GM23338 (cell line): ENCODE results near the gene RIPK4. TPM values are rescaled to one million over a fixed set of nuclear protein-coding genes. Genes with fewer than 3 reads are reported as not detected.

Source experiments
- ATAC-seq: fragments of 200-7000 bp; cut with Tn5 transposase; 3 replicates; pipeline ENCODE4 v1.9.1; 2020
- DNase-seq: peaks from one replicate; pipeline ENCODE4 v3.0.0-alpha.2; 2015; ENCODE audit warnings: low spot score
- H2AFZ ChIP-seq: fragments of 200-600 bp; sonication (generic); 2 replicates; pipeline ENCODE4 v1.8.0; 2016; ENCODE audit warnings: antibody characterized with exemption, mild to moderate bottlenecking, moderate library complexity
- H3F3A ChIP-seq: fragments of 200-600 bp; sonication (generic); replicated peaks from 2 replicates; pipeline ENCODE4 v1.8.0; 2017; ENCODE audit warnings: antibody characterized with exemption, mixed run types, low read depth
- H3K27ac ChIP-seq: fragments of 200-600 bp; sonication (generic); 2 replicates; pipeline ENCODE4 v1.6.1; 2016; ENCODE audit warnings: low read depth
- H3K27me3 ChIP-seq: fragments of 200-600 bp; sonication (generic); 2 replicates; pipeline ENCODE4 v1.8.0; 2016; ENCODE audit warnings: mild to moderate bottlenecking, mixed run types, moderate library complexity; ENCODE audit not compliant: insufficient read depth
- H3K36me3 ChIP-seq: fragments of 200-600 bp; sonication (generic); 2 replicates; pipeline ENCODE4 v1.8.0; 2016; ENCODE audit warnings: mild to moderate bottlenecking; ENCODE audit not compliant: insufficient read depth
- H3K4me1 ChIP-seq: fragments of 200-600 bp; sonication (generic); 2 replicates; pipeline ENCODE4 v1.8.0; 2016; ENCODE audit warnings: mild to moderate bottlenecking, moderate library complexity; ENCODE audit not compliant: insufficient read depth
- H3K4me2 ChIP-seq: fragments of 200-600 bp; sonication (generic); 2 replicates; pipeline ENCODE4 v1.7.1; 2017; ENCODE audit warnings: mixed run types
- H3K4me3 ChIP-seq: fragments of 200-600 bp; sonication (generic); 2 replicates; pipeline ENCODE4 v1.6.1; 2016; ENCODE audit warnings: mixed run types
- H3K79me2 ChIP-seq: fragments of 200-600 bp; sonication (generic); replicated peaks from 2 replicates; pipeline ENCODE4 v1.8.0; 2017; ENCODE audit warnings: mild to moderate bottlenecking; ENCODE audit not compliant: insufficient read depth
- H3K9me2 ChIP-seq: fragments of 200-600 bp; sonication (generic); 2 replicates; pipeline ENCODE4 v1.8.0; 2017; ENCODE audit not compliant: insufficient read depth
- H4K20me1 ChIP-seq: fragments of 200-600 bp; sonication (generic); replicated peaks from 2 replicates; pipeline ENCODE4 v1.8.0; 2017; ENCODE audit warnings: mild to moderate bottlenecking; ENCODE audit not compliant: insufficient read depth
- H3K27ac Mint-ChIP-seq: 2 replicates; pipeline ENCODE4 v1.8.0; 2020; ENCODE audit warnings: inconsistent platforms, mild to moderate bottlenecking, moderate library complexity, mixed read lengths
- H3K27me3 Mint-ChIP-seq: 3 replicates; pipeline ENCODE4 v1.8.0; 2022; ENCODE audit warnings: low read depth, mild to moderate bottlenecking, moderate library complexity, mixed read lengths, inconsistent platforms; ENCODE audit not compliant: insufficient read depth, poor library complexity
- H3K36me3 Mint-ChIP-seq: 3 replicates; pipeline ENCODE4 v1.8.0; 2021; ENCODE audit warnings: low read depth, mild to moderate bottlenecking, inconsistent platforms, moderate library complexity, mixed read lengths
- H3K4me1 Mint-ChIP-seq: 3 replicates; pipeline ENCODE4 v1.8.0; 2020; ENCODE audit warnings: mild to moderate bottlenecking, inconsistent platforms, mixed read lengths
- H3K4me3 Mint-ChIP-seq: 3 replicates; pipeline ENCODE4 v1.8.0; 2021; ENCODE audit warnings: moderate library complexity, mild to moderate bottlenecking, inconsistent platforms, mixed read lengths
- H3K9me3 Mint-ChIP-seq: 3 replicates; pipeline ENCODE4 v1.8.0; 2020; ENCODE audit warnings: moderate library complexity, mild to moderate bottlenecking, inconsistent platforms, mixed read lengths
- CREB1 ChIP-seq: fragments of 250-450 bp; sonication (Bioruptor Pico); IDR thresholded peaks from 2 replicates; pipeline ENCODE4 v1.5.0; 2020; ENCODE audit warnings: low read depth, mild to moderate bottlenecking, moderate library complexity
- EZH2 ChIP-seq: fragments of 200-600 bp; sonication (generic); IDR thresholded peaks from one replicate; pipeline ENCODE4 v1.8.0; 2017; ENCODE audit warnings: antibody characterized with exemption, mild to moderate bottlenecking, low read depth; ENCODE audit not compliant: unreplicated experiment
- EZH2phosphoT487 ChIP-seq: fragments of 200-600 bp; sonication (generic); IDR thresholded peaks from one replicate; pipeline ENCODE4 v1.8.1; 2018; ENCODE audit warnings: antibody characterized with exemption; ENCODE audit not compliant: unreplicated experiment
- JUNB ChIP-seq: IDR thresholded peaks from one replicate; pipeline ENCODE4 v1.6.1; 2016; ENCODE audit warnings: antibody characterized with exemption; ENCODE audit not compliant: unreplicated experiment
- NANOG ChIP-seq: IDR thresholded peaks from 2 replicates; pipeline ENCODE4 v1.6.1; 2016; ENCODE audit warnings: antibody characterized with exemption, borderline replicate concordance
- POLR2AphosphoS5 ChIP-seq: IDR thresholded peaks from 2 replicates; pipeline ENCODE4 v1.6.1; 2016; ENCODE audit warnings: antibody characterized with exemption, low read depth
- STAT1 ChIP-seq: IDR thresholded peaks from one replicate; pipeline ENCODE4 v1.6.1; 2016; ENCODE audit warnings: antibody characterized with exemption; ENCODE audit not compliant: unreplicated experiment
- ZNF114 ChIP-seq: fragments of 250-450 bp; sonication (Bioruptor Pico); IDR thresholded peaks from 2 replicates; pipeline ENCODE4 v1.5.0; 2020; ENCODE audit warnings: mild to moderate bottlenecking, moderate library complexity
- ZNF331 ChIP-seq: fragments of 250-450 bp; sonication (Bioruptor Pico); IDR thresholded peaks from 2 replicates; pipeline ENCODE4 v1.5.0; 2020; ENCODE audit warnings: low read depth, mild to moderate bottlenecking, moderate library complexity
- polyA plus RNA-seq: library from polyadenylated mRNA; unstranded; fragments of >200 nt; fragmentation: Nextera tagmentation; extraction: Ambion mirVana; gene quantifications from 2 replicates; pipeline ENCODE4 v1.2.1, GENCODE V29; 2016
- total RNA-seq: library from RNA; depleted of rRNA; stranded (reverse); fragments of >200 nt; shearing (Covaris generic); gene quantifications from 2 replicates; pipeline ENCODE4 v1.2.3, GENCODE V29; 2014
- TF ChIP-seq, protein P1 (sequence below): IDR thresholded peaks from 2 replicates; pipeline ENCODE4 v1.6.1; 2016; ENCODE audit warnings: antibody characterized with exemption
- TF ChIP-seq, protein P2 (sequence below): IDR thresholded peaks from one replicate; pipeline ENCODE4 v1.6.1; 2018; ENCODE audit warnings: antibody characterized with exemption; ENCODE audit not compliant: unreplicated experiment
- TF ChIP-seq, protein P3 (sequence below), 2 experiments: fragments of 200-600 bp in 1 of 2; sonication (generic) in 1 of 2; conservative IDR thresholded peaks; 2 replicates each; pipeline versions ENCODE4 v1.5.1 to v1.6.1; 2016 to 2017; ENCODE audit warnings: antibody characterized with exemption in 2 of 2, low read depth in 2 of 2, mild to moderate bottlenecking in 2 of 2, moderate library complexity in 1 of 2
- TF ChIP-seq, protein P4 (sequence below): fragments of 250-450 bp; sonication (Bioruptor Pico); IDR thresholded peaks from 2 replicates; pipeline ENCODE4 v1.5.0; 2020; ENCODE audit warnings: mild to moderate bottlenecking, moderate library complexity

Gene RIPK4
- total and polyA plus RNA-seq, 2 experiments from 2014 or later, result 2.5 to 9.9 TPM

- DNase-seq (no peak), ATAC-seq (no peak)
- Histone ChIP-seq H3K27ac (no peak overlapping the region), H3K4me2 (peak overlapping the region; percentile 93), H4K20me1 (peaks cover 19% of the 10 kb centered on the region), H3K36me3 (no peaks in the 10 kb centered on the region; the same call in 1 of the 2 replicates), H3K4me3 (peak overlapping the region; percentile 77), H2AFZ (no peak overlapping the region), H3F3A (peaks cover 3% of the 10 kb centered on the region; the same call in 1 of the 2 replicates), H3K4me1 (peaks cover 65% of the 10 kb centered on the region), H3K79me2 (peaks cover 27% of the 10 kb centered on the region), H3K9me2 (no peaks in the 10 kb centered on the region), H3K27me3 (peaks cover 96% of the 10 kb centered on the region)
- no peaks in the 10 kb centered on the region; the same call in 2 of the 3 replicates for H3K36me3 Mint-ChIP-seq
- peaks cover 75% of the 10 kb centered on the region for H3K4me1 Mint-ChIP-seq
- no peak overlapping the region for H3K27ac Mint-ChIP-seq
- no peak for TF ChIP-seq ZNF331 (CRISPR knock-in tag)
- TF ChIP-seq, protein P1, sequence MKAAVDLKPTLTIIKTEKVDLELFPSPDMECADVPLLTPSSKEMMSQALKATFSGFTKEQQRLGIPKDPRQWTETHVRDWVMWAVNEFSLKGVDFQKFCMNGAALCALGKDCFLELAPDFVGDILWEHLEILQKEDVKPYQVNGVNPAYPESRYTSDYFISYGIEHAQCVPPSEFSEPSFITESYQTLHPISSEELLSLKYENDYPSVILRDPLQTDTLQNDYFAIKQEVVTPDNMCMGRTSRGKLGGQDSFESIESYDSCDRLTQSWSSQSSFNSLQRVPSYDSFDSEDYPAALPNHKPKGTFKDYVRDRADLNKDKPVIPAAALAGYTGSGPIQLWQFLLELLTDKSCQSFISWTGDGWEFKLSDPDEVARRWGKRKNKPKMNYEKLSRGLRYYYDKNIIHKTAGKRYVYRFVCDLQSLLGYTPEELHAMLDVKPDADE, result no peak
- no peak for TF ChIP-seq POLR2AphosphoS5
- TF ChIP-seq, protein P2, sequence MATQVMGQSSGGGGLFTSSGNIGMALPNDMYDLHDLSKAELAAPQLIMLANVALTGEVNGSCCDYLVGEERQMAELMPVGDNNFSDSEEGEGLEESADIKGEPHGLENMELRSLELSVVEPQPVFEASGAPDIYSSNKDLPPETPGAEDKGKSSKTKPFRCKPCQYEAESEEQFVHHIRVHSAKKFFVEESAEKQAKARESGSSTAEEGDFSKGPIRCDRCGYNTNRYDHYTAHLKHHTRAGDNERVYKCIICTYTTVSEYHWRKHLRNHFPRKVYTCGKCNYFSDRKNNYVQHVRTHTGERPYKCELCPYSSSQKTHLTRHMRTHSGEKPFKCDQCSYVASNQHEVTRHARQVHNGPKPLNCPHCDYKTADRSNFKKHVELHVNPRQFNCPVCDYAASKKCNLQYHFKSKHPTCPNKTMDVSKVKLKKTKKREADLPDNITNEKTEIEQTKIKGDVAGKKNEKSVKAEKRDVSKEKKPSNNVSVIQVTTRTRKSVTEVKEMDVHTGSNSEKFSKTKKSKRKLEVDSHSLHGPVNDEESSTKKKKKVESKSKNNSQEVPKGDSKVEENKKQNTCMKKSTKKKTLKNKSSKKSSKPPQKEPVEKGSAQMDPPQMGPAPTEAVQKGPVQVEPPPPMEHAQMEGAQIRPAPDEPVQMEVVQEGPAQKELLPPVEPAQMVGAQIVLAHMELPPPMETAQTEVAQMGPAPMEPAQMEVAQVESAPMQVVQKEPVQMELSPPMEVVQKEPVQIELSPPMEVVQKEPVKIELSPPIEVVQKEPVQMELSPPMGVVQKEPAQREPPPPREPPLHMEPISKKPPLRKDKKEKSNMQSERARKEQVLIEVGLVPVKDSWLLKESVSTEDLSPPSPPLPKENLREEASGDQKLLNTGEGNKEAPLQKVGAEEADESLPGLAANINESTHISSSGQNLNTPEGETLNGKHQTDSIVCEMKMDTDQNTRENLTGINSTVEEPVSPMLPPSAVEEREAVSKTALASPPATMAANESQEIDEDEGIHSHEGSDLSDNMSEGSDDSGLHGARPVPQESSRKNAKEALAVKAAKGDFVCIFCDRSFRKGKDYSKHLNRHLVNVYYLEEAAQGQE, result no peak
- no peak for TF ChIP-seq CREB1
- TF ChIP-seq NANOG, result no peak
- TF ChIP-seq, protein P3, sequence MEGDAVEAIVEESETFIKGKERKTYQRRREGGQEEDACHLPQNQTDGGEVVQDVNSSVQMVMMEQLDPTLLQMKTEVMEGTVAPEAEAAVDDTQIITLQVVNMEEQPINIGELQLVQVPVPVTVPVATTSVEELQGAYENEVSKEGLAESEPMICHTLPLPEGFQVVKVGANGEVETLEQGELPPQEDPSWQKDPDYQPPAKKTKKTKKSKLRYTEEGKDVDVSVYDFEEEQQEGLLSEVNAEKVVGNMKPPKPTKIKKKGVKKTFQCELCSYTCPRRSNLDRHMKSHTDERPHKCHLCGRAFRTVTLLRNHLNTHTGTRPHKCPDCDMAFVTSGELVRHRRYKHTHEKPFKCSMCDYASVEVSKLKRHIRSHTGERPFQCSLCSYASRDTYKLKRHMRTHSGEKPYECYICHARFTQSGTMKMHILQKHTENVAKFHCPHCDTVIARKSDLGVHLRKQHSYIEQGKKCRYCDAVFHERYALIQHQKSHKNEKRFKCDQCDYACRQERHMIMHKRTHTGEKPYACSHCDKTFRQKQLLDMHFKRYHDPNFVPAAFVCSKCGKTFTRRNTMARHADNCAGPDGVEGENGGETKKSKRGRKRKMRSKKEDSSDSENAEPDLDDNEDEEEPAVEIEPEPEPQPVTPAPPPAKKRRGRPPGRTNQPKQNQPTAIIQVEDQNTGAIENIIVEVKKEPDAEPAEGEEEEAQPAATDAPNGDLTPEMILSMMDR (conservative IDR thresholded peaks at IDR 0.05; ENCODE audit: low read depth in 2 of 2), result no peak
- no peak for TF ChIP-seq EZH2phosphoT487
- no peak for TF ChIP-seq STAT1
- TF ChIP-seq ZNF114, result no peak
- TF ChIP-seq, protein P4, sequence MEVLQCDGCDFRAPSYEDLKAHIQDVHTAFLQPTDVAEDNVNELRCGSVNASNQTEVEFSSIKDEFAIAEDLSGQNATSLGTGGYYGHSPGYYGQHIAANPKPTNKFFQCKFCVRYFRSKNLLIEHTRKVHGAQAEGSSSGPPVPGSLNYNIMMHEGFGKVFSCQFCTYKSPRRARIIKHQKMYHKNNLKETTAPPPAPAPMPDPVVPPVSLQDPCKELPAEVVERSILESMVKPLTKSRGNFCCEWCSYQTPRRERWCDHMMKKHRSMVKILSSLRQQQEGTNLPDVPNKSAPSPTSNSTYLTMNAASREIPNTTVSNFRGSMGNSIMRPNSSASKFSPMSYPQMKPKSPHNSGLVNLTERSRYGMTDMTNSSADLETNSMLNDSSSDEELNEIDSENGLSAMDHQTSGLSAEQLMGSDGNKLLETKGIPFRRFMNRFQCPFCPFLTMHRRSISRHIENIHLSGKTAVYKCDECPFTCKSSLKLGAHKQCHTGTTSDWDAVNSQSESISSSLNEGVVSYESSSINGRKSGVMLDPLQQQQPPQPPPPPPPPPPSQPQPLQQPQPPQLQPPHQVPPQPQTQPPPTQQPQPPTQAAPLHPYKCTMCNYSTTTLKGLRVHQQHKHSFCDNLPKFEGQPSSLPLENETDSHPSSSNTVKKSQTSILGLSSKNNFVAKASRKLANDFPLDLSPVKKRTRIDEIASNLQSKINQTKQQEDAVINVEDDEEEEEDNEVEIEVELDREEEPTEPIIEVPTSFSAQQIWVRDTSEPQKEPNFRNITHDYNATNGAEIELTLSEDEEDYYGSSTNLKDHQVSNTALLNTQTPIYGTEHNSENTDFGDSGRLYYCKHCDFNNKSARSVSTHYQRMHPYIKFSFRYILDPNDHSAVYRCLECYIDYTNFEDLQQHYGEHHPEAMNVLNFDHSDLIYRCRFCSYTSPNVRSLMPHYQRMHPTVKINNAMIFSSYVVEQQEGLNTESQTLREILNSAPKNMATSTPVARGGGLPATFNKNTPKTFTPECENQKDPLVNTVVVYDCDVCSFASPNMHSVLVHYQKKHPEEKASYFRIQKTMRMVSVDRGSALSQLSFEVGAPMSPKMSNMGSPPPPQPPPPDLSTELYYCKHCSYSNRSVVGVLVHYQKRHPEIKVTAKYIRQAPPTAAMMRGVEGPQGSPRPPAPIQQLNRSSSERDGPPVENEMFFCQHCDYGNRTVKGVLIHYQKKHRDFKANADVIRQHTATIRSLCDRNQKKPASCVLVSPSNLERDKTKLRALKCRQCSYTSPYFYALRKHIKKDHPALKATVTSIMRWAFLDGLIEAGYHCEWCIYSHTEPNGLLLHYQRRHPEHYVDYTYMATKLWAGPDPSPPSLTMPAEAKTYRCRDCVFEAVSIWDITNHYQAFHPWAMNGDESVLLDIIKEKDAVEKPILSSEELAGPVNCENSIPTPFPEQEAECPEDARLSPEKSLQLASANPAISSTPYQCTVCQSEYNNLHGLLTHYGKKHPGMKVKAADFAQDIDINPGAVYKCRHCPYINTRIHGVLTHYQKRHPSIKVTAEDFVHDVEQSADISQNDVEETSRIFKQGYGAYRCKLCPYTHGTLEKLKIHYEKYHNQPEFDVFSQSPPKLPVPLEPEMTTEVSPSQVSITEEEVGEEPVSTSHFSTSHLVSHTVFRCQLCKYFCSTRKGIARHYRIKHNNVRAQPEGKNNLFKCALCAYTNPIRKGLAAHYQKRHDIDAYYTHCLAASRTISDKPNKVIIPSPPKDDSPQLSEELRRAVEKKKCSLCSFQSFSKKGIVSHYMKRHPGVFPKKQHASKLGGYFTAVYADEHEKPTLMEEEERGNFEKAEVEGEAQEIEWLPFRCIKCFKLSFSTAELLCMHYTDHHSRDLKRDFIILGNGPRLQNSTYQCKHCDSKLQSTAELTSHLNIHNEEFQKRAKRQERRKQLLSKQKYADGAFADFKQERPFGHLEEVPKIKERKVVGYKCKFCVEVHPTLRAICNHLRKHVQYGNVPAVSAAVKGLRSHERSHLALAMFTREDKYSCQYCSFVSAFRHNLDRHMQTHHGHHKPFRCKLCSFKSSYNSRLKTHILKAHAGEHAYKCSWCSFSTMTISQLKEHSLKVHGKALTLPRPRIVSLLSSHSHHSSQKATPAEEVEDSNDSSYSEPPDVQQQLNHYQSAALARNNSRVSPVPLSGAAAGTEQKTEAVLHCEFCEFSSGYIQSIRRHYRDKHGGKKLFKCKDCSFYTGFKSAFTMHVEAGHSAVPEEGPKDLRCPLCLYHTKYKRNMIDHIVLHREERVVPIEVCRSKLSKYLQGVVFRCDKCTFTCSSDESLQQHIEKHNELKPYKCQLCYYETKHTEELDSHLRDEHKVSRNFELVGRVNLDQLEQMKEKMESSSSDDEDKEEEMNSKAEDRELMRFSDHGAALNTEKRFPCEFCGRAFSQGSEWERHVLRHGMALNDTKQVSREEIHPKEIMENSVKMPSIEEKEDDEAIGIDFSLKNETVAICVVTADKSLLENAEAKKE (CRISPR knock-in tag), result no peak
- no peak for TF ChIP-seq JUNB
- TF ChIP-seq EZH2, result no peak
- peaks cover 93% of the 10 kb centered on the region for H3K27me3 Mint-ChIP-seq
- H3K4me3 Mint-ChIP-seq, result peak overlapping the region; percentile 77
- 0 out of 3 replicates have a peak, but pooled peaks cover 2% of the 10 kb centered on the region for H3K9me3 Mint-ChIP-seq
These were observed 1.4 kb downstream of the RIPK4 start for GRCh38 chr21:41765420-41765821.
